ENCODE data around the gene HPD.
A peak's percentile ranks its signal among the peaks of the same experiment; 100 is the strongest.
"Not testable (repeated sequence)": the region's sequence is repeated elsewhere in the genome, so short reads cannot be mapped to it uniquely, and the experiment has no call there.

Gene HPD

DNA sequence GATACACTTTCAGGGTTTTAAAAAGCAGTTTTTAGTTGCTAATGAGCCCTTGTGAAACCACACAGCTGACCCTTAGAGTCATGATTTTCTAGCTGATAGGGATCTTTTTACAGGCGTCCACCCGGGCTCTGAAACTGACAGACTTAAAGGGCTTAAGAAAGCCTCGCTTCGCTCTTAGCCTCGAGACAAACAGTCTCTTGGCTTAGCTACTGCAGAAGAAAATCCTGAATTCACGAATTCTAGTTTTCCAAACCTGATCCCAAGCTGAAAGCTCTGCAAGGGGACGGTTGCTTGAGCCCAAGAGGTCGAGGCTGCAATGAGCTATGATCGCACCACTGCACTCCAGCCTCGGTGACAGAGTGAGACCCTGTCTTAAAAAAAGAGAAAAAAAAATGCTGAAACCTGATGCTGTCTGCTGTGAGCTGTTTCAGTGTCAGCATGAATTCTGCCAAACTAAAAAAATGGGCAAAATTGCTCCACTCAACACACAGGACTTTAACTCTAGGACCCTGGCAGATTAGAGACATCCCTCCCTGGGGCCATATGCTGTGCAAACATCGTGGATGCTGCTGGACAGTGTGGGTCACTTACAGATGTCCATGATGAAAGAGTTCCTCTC is 3.1 kb upstream of the HPD start:
- peak; percentile 28 for DNase-seq

DNA sequence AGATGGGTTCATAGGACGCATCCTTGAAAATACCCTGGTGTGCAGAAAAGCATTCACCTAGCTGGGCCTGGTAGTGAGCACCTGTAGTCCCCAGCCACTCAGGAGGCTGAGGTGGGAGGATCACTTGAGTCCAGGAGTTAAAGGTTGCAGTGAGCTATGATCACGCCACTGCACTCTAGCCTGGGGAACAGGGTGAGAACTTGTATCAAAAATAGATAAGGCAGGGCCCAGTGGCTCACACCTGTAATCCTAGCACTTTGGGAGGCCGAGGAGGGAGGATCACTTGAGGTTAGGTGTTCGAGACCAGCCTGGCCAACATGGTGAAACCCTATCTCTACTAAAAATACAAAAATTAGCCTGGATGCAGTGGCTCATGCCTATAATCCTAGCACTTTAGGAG is 2.0 kb upstream of the HPD start:
- not testable (repeated sequence) for DNase-seq

DNA sequence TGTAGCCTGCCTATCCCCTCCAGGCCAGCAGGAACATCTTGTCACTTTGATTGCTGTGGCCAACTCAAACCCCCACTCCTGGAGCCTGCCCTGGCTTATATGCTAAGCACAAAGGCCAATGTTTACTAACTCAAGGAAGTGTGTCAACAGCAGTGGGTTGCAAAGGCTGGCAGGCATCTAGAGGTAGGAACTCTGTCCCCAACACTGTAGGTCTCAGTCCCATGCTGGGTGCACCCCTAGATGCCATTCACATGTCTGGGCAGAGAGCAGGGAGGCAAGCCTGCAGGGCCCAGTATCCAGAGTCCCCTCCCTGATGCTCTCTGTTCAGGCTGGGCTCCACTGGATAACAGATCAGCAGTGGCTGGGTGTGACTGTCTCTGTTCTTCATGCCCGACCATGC is 1.6 kb upstream of the HPD start:
- no peak for DNase-seq

DNA sequence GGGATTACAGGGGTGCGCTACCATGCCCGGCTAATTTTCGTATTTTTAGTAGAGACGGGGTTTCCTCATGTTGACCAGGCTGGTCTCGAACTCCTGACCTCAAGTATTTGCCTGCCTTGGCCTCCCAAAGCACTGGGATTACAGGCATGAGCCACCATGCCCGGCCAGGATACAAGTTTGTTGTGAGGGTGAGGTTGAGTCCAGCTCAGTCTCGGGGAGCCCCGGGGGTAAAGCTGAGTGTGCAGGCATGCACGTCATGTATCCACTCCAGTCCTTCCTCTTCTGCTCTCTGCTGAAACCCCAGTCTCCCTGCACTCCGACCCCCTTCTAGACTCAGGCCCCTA is 369 bp downstream of the HPD start:
- no peak for DNase-seq

DNA sequence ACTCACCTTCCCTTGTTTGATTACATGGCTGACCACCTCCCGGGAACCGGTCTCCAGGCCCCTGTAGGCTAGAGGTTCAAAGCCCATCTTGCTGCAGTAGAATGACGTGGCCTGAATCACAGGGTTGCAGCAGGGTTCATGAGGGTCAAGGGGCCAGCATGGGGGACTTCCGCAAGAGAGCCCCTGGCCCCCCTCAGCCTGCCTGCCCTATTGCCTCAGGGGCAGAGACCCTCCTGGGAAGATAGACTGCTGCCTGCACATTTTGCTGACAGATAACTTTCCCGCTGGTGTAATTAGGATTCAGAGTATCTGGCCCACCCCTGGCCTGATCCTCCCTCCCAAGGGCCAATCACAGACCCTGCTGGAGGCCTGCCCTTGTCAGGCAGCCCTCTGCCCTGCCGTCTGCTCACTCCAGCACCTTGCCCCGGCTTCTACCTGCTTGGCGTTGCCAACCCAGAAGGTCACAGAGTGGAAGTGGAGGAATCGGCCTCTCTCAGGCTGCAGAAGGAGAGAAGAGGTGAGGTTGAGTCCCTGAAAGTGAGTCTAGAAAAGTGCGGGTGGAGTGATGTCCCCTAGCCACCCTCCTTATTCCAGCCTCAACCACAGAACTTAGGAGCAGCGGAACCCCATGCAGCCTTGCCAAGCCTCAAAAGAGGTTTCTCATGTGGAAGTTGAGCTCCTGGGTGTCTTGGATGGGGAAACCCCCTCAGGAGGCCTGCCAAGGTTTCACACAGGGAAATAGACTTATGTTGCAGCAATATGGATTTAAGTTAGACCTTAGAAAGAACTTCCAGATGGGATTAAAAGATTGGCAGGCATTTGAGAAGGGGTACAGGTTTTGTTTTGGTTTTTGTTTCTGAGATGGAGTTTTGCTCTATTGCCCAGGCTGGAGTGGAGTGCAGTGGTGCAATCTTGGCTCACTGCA is 1.1 kb downstream of the HPD start:
- no peak for DNase-seq

DNA sequence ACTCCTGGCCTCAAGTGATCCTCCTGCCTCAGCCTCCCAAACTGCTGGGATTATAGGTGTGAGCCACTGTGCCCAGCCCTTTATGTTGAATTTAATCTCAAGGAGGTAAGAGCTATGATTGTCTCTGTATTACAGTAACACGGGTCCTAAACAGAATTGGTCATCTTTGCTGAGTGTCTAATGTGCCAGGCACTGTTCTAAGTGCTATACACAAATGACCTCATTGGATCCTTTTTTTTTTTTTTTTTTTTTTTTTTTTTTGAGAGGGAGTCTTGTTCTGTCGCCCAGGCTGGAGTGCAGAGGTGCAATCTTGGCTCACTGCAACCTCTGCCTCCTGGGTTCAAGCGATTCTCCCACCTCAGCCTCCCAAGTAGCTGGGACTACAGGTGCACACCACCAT is 6.3 kb downstream of the HPD start:
- not testable (repeated sequence) for DNase-seq

DNA sequence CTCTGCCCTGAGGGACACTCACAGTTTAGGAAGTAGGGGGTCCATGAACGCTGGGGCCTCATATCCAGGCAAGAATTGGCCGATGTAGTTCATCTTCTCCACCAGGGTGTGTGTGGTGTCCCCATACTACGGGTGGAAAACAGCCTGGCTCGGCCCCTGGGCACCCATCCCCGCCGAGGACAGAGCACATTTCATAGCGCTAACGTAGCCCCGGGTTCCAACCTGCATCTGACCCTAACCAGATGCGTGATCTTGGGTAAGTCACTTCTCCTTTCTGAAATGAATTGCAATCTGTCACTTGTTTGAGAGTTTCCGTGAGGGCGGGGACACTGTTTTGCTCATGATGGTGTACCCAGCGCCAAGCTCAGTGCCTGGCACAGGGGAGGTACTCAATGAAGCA is 9.0 kb downstream of the HPD start:
- DNase-seq: no peak

DNA sequence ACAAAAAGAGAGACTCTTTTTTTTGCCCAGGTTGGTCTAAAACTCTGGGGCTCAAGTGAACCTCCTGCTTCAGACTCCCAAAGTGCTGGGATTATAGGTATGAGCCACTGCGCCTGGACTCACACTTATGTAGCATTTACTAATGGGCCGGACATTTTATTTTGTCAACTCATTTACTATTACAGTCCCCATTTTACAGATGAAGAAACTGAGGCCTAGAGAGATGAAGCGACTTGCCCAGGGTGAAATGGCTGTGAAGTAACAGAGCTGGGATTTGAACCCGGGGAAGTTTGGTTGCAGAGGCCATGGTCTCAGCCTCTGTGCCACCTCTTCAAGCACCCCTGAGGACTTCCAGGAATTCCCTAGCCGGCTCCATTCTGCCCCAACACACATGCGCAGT is 9.4 kb downstream of the HPD start:
- no peak for DNase-seq

DNA sequence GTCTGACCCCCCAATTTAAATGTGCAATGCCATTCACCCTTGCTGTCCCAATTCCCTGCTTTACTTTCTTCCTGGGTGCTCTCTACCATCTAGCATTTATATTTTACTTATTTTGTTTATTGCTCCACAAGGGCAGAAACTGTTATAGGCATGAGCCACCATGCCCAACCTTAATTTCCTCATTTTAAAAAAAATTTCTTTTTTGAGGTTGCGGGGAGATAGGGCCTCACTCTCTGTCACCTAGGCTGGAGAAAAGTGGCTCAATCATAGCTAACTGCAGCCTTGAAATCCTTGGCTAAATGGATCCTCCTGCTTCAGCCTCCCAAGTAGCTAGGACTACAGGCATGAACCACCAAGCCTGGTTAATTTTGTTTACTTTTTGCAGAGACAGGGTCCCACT is 13.0 kb downstream of the HPD start:
- no peak for DNase-seq

DNA sequence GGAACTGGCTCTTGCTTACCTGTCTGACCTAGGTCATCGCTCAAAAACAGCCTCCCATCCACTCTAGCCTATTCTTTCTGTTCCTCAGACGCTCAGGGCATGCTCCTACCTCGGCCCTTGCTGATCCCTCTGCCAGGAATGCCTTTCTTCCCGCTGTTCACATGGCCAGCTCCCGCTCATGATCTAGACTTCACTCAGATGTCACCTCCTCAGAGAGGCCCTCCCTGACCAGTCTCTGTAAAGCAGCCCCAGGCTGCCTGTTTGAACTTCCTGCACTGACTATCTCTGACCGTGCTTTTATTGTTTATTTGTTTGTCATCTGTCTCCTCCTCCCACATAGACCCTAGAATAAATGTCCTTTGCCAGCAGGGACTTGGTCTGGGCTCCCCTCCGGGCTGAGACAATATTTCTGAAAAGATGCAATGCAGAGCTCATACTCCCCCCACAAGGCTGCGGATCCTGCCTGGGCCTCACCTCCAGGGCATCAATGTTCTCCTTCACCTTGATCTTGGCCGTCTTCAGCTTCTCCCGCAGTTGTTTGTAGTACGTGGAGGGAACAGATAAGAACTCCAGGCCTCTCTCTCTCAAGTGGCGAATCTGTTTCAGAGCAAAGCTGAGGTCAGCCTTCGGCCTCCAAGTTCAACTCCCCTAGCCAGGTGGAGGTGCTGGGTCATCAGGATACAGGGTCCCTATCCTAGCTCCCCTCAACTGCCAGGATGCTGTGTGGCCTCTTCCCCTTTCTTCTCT is 15.2 kb downstream of the HPD start:
- no peak for DNase-seq

DNA sequence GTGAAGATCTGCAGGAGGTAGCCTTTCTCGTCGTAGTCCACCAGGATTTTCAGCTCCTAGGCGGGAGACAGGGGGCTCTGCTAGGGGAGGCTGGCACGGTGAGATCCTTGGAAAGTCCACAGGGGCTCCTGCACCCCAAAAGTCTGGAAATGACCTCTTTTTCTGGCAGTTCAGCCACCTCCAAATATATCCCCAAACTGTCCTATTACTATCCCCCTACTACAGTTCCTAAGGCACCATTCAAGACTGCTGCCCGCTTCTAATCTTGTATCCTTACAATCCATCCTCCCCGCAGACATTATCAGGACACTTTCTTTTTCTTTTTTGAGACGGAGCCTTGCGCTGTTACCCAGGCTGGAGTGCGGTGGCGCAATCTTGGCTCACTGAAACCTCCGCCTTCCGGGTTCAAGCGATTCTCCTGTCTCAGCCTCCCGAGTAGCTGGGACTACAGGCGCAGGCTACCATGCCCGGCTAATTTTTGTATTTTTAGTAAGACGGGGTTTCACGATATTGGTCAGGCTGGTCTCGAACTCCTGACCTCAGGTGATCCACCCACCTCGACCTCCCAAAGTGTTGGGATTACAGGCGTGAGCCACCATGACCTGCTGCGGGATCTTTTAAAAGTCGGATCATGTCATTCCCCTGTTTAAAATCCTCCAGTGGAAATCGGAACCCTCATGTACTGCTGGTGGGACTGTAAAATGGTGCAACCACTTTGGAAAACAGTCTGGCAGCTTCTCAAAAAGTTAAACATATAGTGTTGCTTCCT is 18.5 kb downstream of the HPD start:
- DNase-seq: no peak

DNA sequence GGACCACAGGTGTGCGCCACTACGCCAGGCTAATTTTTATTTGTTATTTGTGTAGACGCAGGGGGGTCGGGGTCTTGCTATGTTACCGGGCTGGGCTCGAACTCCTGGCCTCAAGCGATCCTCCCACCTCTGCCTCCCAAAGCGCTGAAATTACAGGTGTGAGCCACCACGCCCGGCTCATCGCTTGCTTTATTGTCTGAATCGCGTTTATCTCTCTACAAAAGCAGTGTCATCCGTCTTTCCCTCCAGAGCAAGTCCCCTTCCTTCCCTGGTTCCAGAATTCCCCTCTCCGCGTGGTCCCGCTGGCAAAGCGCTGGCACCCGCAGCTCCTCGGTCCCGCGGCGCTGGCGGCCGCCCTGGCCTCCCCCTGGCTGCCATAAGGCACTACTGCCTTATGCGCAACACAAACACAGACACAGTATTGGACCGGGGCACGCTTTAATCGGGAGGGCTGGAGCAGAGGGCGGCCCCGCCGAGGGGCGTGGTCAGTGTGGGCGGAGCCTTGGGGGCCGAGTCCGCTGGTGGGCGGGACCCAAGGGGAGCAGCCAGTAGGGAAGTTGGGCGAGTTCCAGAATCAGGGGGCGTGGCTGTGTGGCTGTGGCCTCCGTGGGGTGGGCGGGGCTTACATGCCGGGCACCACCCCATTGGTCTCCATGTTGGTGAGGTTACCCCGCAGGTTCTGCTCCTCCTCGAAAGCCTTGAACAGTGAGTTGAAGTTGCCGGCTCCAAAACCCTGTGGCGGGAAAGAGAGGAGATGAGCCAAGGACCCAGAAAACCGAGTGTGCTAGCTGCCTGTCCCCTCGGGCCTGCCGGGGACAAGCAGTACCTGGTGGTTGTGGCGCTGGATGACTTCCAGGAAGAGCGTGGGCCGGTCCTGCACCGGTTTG is 19.3 kb downstream of the HPD start:
- peak; percentile 96 for DNase-seq

DNA sequence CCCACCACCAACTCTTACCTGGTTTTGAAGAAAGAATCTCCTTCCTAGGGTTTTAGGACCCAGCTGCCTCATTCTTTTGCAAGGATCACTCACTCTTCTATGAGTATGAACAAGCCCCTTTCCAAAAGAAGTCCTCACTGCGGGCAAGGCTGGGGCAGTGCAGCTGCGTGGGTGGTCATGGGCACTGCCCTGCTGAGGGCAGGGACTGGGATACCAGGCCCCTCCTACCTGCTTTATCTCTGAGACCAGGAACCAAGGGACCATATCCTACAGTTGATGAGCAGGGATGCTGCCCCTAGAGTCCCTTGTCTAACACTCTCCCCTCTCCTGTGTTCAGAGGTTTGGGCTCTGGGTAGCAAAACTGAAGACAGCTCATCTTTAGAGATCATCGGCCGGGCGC is 20.5 kb downstream of the HPD start:
- no peak for DNase-seq

DNA sequence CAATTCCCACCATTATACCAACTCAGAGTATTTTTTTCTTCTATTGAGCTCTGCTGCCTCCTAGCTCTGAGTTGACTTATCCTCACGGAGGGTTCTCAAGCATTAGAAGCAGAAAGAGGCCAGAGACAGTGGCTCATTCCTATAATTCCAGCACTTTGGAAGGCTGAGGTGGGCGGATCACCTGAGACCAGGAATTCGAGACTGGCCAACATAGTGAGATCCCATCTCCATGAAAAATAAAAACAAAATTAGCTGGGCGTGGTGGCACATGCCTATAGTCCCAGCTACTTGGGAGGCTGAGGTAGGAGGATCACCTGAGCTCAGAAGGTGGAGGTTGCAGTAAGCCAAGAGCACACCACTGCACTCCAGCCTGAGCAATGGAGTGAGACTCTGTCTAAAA is 21.0 kb downstream of the HPD start:
- no peak for DNase-seq

DNA sequence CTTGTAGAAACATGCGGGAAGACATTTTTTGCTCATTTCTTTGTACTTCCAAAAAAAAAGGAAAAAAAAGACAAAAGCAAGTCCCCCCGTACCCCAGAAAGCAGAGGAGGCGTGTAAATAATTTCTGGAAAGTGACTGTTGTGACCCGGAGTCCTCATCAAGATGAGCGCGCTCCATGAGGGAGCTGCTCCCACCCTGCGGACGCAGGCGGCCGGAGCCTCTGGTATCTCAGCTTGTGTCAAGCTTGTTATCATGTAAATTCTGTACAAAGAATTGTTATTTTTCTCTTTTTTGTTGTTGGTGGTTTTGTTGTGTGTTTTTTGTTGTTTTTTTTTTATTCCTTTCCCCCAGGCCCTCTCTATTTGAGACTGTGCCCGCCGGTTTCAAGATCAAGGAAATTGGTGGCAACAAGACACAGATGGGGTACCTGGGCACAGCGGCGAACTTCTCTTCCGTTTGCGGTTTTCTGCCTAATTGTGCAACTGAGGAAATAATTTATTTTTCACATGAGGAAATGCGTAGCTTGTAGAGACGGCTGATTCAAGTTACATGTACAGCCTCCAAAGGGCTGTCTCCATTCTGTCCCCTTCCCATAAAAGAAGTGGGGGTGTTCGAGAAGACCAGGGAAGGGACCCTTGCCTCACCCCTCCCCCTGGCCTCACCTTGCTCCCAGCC is 27.0 kb downstream of the HPD start:
- DNase-seq: no peak

DNA sequence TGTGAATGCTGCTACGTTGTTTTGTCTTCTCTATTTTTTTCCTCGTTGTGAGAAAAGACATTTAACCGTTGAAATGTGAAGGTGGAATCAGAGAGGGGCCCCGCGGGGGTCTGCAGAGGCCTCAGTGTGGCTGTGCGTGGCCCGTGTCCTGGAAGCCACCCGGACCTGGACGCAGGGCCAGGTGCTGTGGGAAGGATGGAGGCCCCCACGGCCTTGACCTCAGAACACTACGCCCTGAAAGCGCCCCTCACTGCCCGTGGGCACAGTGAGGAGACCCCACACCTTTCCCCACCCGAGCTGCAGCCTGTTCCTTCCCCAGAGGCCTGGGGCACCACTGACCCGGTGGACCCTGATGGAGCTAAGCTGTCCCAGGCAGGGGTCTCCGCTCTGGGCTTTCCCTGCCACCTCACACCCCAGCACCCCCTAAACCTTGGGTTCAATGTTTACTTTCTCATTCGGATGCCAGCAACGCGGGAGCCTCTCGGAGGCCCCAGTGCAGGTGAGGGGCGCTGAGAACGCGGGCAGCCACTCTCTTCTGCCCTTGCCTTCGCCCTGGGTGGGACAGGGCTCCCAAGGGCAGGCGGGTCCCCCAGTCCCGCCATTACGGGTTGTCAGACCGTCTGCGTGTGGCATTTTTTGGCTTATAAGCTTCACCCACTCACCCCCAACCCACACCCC is 27.9 kb downstream of the HPD start:
- DNase-seq: no peak

DNA sequence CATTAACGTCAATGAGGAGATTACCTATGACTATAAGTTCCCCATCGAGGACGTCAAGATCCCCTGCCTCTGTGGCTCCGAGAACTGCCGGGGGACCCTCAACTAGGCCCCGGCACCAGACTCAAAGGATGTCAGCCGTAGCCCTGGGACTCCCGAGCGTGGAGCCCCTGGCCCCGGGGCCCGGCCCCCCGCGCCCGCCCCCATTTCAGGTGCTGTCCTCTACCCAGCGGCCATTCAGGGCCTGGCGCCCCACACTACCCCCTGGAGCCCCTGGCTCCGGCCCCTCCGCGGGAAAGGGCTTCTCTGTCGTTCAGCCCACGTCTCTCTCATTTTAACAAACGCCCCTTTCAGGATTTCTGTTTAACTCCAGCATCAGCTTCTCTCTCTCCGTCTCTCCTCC is 28.5 kb downstream of the HPD start:
- no peak for DNase-seq

DNA sequence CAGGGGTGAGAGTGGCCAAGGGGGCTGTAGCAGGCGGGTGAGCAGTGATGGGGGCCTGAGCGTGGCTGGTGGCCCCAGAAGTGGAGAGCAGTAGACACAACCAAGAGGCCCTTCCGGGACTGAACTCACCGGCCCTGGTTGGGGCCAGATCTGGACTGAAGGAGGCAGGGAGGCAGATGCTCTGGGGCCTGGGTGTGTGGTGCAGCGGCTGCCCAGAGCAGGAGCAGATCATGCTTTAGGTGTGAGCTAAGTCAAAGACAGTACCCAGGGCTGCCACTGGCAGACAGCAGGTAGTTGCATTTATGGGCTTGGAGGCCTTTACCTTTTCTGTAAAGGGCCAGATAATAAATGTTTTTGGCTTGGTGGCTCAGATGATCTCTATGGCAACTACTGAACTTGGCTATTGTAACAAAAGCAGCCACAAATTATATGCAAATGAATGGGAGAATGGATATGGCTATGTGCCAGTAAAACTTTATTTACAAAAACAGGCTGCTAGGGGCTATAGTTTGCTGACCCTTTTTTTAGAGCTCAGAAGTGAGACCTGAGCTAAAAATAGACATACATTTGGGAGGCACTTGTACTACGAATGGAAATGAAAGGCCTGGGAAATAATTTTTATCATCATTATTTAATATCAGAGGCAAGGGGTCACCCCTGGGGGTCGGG is 29.3 kb downstream of the HPD start:
- no peak for DNase-seq

DNA sequence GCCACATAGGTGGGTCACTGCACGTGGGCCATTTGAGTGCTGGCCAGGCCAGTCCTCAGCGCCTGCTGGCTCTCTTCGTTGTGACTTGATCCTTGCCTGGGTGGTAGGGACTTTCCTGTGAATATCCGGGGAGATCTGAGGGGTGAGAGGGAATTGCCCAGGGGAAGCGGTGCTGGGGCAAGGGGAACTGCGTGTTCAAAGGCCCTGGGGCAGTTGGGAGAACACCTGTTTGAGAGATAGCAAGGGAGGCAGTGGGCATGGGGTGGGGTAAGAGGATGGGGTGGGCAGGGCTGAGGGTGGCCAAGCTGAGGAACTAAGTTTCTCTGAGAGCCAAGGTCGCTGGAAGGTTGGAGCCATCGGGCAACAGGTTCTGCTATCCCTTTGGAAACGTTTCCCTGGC is 29.8 kb downstream of the HPD start:
- DNase-seq: no peak

DNA sequence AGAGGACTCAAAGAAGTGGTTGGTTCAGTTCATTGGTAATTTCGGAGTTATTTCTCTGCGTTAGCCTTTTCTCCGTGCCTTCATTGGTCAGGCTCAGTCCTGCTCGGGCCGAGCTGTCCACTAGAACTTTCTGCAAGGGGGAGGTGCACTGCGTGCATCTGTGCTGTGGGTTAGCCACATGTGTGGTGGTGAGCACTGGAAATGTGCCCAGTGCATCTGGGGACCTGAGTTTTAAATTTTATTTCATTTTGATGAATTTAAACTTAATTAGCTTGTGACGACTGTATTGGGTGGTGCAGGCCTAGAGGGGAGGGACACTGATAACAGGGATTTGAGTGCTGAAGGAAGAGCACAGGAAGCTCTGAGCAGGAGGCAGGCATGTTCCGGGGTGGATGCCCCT is 30.4 kb downstream of the HPD start:
- no peak for DNase-seq

Data from NCI-H2171 (cell line).